GM18517 (cell line): Measurements from ENCODE around the gene XPC.

Experiments used
- ATAC-seq: cut with Tn5 transposase; IDR thresholded peaks from one replicate; pipeline ENCODE4 v1.9.1; 2021; ENCODE audit warnings: mild to moderate bottlenecking, moderate library complexity; ENCODE audit not compliant: unreplicated experiment

XPC gene

DNA sequence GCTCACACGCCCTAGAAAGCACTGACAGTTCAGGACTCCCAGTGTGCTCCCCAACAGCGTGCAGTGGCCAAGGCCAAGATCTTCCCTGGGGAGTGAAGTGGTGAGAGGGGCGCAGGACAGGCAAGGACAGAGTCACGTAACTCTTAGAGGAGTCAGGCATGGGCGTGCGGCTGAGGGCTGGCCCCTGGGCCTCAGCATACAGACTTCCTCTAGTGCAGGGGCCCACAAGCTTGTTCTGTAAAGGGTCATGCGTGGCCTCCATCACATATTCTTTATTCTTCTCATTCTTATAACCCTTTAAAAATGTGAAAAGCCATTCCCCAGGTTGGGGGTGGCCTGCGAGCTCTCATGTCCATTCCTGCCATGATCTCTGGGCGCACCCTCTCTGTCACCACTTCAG lies 28.3 kb downstream of the XPC start:
- ATAC-seq: no peak

DNA sequence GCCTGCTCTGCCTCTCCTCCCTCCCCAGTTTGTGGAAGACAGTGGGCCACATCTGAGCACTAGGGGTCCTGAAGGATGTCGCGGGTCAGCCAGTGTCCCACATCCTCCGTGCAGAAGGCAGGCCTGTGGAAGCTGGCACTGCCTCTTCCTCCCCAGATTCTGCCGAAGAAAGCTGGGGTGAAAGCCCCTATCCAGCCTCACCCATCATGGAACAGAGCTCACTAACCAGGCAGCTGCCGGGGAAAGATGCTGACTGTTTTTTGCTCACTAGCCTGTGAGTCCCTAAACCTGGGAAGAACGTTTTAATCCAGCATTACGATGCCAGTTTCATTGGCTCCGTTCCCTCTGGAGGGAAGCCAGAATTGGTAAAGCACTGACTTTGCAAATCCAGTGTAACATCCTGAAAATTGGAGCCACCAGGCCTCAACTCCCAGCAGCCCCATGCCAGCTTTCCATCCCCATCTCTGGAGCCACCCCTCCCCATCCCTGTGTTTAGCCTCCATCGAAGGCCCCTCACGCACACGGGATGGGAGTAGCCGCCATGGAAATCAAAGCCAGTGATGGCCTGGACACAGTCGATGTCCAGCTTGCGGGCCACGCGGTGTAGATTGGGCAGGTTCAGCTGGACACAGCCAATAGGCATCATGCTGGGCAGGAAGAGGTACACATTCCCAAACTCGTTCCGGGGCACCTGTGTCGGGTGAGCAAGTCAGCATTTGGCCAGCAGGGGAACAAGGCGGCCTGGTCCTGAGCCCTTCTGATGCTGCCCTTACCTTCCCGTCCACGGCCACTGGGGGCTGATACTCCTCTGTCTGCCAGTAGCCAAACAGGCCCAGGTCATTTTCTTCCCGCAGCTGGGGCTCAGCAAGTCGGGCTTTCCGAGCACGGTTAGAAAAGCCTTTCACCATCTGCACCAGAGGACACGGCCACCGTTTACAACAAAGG lies 30.1 kb downstream of the XPC start:
- ATAC-seq: no peak

- no peak for ATAC-seq
These were observed 30.8 kb downstream of the XPC start for GRCh38 chr3:14147617-14148016.

GRCh38 chr3:14147066-14147435 lies 31.4 kb downstream of the XPC start:
- ATAC-seq: no peak

- no peak for ATAC-seq
These were observed 31.9 kb downstream of the XPC start for GRCh38 chr3:14146381-14147065.

GRCh38 chr3:14145670-14146380 lies 32.6 kb downstream of the XPC start:
- no peak for ATAC-seq

DNA sequence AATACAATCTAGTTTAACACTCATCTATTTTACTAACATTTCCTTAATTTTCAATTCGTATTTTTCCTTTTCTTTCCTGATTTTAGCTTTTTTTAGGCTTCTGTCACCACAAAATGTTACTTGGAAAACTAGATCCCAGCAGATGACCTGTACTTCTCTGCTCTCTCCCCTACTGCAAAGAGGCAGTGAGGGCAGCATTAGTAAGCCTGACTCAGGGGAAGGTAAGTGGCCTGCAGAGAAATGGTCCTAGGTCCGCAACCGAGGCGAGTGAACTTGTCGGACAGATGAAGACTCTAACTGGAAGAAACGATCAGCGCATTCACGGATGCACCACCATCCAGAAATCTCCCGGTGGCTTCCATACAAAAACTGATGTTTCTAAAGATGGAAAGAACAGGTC lies 33.2 kb downstream of the XPC start:
- no peak for ATAC-seq

DNA sequence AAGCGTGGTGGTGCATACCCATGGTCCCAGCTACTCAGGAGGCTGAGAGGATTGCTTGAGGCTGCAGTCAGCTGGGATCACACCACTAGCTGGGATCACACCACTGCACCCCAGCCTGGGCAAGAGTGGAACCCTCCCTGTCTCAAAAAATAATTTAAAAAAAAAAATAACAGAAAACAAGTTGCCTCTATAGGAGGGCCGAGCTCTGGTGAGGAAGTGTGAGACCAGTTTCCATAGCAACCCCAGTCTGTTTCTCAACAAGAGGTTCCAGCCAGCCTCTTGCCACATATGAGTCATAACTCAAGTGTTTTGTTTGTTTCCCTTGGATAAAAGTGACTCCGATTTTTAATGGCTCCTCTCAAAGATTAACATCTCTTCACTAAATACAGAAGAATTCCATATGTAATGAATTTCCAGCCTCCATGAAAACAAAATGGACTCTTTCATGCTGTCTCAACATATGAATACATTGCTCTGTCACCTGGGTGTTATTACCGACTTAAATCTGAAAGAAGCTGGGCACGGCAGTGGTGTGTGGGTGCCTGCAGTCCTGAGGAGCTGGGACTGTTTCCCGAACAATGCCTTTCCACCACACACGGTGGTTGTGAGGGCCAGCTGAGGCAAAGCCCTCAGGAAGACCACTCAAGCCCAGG lies 33.9 kb downstream of the XPC start:
- peak; percentile 97 for ATAC-seq

DNA sequence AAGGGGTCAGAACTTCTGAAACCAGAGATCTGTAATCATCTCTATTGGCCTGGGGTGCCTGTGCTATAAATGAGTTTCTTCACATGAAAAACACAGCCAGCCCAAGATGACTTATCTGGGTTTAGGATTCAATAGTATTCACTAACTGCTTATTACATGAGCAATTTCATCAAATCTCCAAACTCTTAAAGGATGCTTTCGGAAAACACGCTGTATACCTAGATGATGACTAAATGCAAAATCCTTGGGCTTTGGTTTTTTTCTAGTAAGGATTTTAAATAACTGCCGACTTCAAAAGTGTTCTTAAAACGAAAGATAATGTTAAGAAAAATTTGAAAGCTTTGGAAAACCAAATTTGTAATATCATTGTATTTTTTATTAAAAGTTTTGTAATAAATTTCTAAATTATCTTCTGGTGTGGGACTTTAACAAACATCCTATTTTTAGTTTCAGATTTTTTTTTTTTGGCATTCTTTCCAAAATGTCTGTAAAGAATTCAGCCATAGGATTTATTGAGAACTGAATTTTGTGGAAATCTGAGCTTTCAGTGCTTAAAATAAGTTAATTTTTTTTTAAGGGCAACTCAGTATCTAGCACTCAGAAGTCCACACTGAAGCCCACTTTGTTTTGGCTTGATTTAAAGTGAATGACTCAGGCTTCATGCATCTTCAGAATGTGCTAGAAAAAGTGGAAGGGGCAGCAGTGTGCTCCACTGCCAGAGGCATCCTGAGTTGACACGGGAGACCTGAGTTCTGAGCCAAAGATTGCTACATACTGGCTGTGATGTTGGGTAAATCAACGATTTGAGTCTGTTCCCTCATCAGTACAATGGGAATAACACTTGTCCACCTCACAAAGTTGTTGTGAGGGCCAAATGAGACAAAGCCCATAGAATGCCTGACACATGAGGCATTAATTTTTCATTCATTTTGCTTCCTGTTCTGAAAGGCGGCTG lies 34.9 kb downstream of the XPC start:
- ATAC-seq: no peak

DNA sequence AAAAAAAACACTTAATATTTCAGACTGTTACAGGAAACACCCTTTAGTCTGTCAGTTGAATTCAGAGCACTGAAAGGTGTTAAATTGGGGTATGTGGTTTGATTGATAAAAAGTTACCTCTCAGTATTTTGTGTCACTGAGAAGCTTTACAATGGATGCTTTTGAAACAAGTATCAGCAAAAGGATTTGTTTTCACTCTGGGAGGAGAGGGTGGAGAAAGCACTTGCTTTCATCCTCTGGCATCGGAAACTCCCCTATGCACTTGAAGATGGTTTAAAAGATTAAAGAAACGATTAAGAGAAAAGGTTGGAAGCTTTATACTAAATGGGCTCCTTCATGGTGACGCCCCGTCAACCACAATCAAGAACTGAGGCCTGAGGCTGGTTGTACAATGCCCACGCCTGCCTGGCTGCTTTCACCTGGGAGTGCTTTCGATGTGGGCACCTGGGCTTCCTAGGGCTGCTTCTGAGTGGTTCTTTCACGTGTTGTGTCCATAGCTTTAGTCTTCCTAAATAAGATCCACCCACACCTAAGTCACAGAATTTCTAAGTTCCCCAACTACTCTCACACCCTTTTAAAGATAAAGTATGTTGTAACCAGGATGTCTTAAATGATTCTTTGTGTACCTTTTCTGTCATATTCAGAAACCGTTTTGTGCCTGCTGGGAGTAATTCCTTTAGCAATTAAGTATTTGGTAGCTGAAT lies 35.7 kb downstream of the XPC start:
- ATAC-seq: no peak

DNA sequence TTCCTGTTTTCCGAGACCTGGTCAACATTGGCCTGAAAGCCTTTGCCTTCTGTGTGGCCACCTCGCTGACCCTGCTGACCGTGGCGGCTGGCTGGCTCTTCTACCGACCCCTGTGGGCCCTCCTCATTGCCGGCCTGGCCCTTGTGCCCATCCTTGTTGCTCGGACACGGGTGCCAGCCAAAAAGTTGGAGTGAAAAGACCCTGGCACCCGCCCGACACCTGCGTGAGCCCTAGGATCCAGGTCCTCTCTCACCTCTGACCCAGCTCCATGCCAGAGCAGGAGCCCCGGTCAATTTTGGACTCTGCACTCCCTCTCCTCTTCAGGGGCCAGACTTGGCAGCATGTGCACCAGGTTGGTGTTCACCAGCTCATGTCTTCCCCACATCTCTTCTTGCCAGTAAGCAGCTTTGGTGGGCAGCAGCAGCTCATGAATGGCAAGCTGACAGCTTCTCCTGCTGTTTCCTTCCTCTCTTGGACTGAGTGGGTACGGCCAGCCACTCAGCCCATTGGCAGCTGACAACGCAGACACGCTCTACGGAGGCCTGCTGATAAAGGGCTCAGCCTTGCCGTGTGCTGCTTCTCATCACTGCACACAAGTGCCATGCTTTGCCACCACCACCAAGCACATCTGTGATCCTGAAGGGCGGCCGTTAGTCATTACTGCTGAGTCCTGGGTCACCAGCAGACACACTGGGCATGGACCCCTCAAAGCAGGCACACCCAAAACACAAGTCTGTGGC lies 36.6 kb downstream of the XPC start:
- no peak for ATAC-seq

DNA sequence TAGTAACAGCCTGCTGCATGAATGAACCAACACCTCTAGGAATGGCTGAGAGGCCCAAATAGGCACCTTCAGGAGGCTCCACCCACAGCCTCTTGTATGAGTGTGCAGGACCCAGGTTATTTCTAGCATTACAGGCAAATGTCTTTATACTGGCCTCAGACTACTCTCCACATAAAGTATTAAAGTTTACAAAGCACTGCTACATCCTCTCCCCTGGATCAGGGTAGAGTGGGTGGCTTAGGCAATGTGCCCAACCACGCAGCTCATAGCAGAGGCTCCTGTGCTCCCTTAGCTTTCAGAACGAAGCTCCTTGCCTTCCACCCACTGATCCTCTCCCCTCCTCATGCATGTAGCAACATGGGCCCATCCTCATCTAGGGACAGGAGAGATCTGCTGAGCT lies 37.3 kb downstream of the XPC start:
- ATAC-seq: no peak

DNA sequence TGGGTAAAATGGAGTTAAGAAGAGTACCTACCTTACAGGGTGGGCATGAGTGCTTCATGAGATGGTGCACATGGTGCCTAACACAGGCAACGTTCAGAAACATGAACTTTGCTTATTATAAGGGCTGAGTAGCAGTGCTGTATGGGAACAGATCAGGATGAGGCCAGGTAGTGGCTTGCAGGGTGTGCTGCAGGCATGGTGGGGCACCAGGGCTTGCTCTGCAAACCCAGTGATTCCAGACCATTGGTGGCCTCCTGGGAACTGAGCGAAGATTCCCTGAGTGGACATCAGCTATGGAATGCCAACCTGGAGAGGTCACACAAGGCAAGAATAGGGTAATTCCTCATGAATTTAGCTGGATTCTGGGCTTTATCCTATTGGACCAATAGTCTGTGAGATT lies 37.7 kb downstream of the XPC start:
- ATAC-seq: no peak

GRCh38 chr3:14139771-14140170 lies 38.6 kb downstream of the XPC start:
- no peak for ATAC-seq

DNA sequence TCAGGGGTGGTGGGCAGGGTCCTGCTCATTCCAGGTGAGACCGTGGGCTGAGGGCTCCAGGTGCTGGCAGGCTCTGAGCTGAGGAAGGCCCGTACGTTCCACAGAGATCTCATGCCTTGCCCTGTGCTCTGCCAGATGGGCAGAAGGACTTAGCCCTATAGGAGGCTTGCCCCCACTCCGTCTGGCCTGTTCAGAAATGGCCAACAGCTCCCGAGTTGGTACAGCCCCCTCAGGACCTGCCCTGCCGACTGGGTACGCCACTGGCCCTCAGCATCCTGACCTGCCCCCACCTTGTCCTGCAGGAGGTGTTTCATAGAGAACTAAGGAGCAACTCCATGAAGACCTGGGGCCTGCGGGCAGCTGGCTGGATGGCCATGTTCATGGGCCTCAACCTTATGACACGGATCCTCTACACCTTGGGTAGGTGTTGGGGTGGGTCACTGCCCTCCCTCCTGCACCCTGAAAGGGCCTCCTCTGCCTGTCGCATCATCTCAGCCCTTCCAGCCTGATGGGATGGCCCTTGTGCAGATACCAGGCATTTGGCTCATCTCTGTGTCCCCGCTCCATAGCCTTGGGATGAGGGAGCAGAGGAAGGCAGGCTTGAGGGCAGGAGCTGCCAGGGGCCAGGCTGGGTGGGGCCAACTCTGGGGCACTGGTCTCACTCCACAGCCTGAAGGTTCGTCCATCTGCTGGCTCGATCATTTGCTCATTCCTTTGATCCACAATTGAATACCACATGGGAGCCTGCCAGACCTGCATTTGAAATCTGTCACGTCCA lies 39.3 kb downstream of the XPC start:
- no peak for ATAC-seq

DNA sequence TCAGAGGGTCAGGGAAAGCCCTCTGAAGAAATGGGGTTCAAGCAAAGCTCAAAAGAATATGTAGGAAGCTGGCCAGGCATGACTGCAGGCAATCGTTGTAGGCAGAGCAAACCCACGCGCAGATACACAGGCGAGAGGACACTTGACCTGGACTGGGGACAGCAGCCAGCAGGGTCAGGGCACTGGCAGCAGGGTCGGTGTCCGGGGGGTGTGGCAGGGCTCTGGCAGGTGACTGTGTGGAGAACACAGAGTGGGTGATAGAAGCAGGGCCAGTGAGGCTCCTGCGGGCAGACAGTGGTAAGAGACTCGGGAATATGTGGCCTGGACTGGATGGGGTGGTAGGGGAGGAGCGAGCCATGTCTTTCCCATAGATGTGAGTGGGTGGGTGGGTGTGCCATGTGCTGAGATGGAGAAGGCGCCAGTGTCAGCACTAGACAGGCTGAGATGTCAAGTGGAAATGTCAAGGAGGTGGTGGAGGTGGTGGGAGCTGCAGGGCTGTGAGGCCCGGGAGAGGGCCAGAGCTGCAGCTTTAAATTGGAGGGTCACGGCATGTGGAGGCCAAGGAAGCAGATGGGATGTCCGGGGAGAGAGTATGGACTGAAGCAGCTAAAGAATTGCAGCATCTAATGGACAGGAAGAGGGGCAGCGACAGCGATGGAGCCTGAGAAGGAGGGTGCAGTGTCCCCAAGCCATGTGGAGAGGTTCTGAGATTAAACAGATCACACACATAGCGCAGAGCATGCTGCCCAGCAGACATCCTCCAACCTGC lies 40.1 kb downstream of the XPC start:
- ATAC-seq: no peak

GRCh38 chr3:14137445-14137844 lies 41.0 kb downstream of the XPC start:
- ATAC-seq: no peak
